ENCODE results near the gene OR6Y1. TPM values are rescaled to one million over a fixed set of nuclear protein-coding genes. Genes with fewer than 3 reads are reported as not detected.

OR6Y1 gene
- total and polyA plus RNA-seq, 2 of the 13 experiments (the other 11 are each of a cell fraction or from before 2014, with no cell fraction given) = not detected

DNA sequence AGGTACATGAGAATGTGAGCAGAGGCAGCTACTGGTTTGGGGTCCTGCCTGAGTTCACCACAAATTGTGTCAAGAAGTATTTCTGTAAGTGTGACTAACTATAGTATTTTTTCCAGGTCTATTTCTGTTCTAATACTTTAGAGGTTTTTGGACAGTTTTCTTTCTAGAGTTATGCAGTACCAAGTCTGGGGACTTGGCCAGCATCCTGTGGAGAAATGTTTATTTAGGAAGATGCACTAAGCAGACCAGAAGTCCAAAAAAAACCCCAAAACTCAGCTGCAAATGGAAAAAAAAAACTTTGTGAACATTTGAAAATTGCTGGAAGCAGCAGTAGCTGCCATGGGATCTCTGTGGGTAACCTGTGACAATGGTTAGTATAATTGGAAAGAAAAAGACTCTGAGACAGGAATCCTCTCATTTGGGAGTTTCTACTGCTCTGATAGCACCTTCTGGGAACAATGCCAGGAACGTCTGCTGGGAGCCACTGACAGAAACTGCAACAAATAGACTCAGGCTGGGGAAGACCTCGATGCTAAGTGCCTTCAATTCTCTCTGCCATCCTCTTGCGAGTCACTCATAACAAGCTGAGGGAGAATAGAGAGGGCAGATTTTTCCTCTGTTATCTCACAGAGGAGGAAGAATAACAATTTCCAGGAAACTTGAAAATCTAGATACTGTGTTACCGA is 44.6 kb downstream of the OR6Y1 start:
- H3K27ac ChIP-seq (ENCODE audit: extremely low read length, insufficient read depth, low read length) = no peak overlapping the region
- no peak overlapping the region for H3K4me2 ChIP-seq (ENCODE audit: low read depth, low read length)
- TF ChIP-seq BRCA1 (CRISPR knock-in tag; IDR thresholded peaks at IDR 0.05) (no peak), SSRP1 (CRISPR knock-in tag; IDR thresholded peaks at IDR 0.05) (no peak)
- H3K27me3 ChIP-seq (ENCODE audit: control insufficient read depth in 1 of 2, insufficient read depth in 2 of 2, low read length in 2 of 2) = no peaks in the 10 kb centered on the region
- H3K36me3 ChIP-seq (replicated peaks in 1 of 2; ENCODE audit: control insufficient read depth in 1 of 2, insufficient read depth in 2 of 2, low read length in 2 of 2) = no peaks in the 10 kb centered on the region
- H3K9me3 ChIP-seq (ENCODE audit: low read length) = no peaks in the 10 kb centered on the region
- no peak for ATAC-seq
- H4K20me1 ChIP-seq (ENCODE audit: insufficient read depth, low read length) = no peaks in the 10 kb centered on the region
- no peak for FAIRE-seq
- in situ Hi-C loops (cut with HindIII; ENCODE audit: extremely low pct_ligation_motif_present, low pct_unique_long_range_greater_than_20kb) (no loop called here), intact Hi-C loops (cut with micrococcal nuclease; ENCODE audit: unreplicated experiment) (no loop called here)
- BruUV-seq (replicated peaks) = no TSS peak
- H2AFZ ChIP-seq (ENCODE audit: low read length) = no peak overlapping the region
- DNase-seq (ENCODE audit: low spot score) = no peak
- CTCF ChIA-PET (ENCODE audit: low intra/inter-chr PET ratio, low total read pairs) = no interaction called here
- POLR2A ChIA-PET = no interaction called here
- no peaks in the 10 kb centered on the region for H3K79me2 ChIP-seq (ENCODE audit: insufficient read depth, low read length)
- no peak overlapping the region for H3K4me3 ChIP-seq (replicated peaks in 1 of 3; ENCODE audit: insufficient read depth in 1 of 3, low read depth in 2 of 3, low read length in 3 of 3)
- H3K4me1 ChIP-seq (ENCODE audit: insufficient read depth, low read length) = no peaks in the 10 kb centered on the region
- H3K9ac ChIP-seq (ENCODE audit: insufficient read depth, low read depth, low read length) = no peak overlapping the region
- 8% methylated on average over 4 of the region's 4 CpGs for WGBS (ENCODE audit: low lambda C conversion rate)

DNA sequence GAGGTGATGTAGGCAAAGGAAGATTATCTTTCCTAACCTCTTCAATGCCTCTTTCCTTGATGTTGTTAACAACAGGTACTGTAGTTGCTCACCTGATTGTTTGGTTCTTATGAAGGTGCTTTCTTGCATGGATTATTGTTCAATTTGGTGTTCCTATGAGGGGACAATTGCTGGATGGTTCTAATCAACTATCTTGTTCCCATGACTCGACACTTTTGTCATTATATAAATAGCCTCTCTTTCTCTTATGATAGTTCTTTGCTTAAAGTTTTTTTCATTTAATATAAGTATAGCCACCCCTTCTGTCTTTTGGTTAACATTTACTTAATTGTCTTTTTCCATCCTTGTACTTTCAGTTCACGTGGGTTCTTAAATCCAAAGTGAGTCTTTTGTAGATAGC is 46.7 kb downstream of the OR6Y1 start:
- FAIRE-seq = no peak
- no peaks in the 10 kb centered on the region for H3K36me3 ChIP-seq (replicated peaks in 1 of 2; ENCODE audit: control insufficient read depth in 1 of 2, insufficient read depth in 2 of 2, low read length in 2 of 2)
- no peak overlapping the region for H3K27ac ChIP-seq (ENCODE audit: extremely low read length, insufficient read depth, low read length)
- in situ Hi-C loops (cut with HindIII; ENCODE audit: extremely low pct_ligation_motif_present, low pct_unique_long_range_greater_than_20kb) = no loop called here
- H3K9ac ChIP-seq (ENCODE audit: insufficient read depth, low read depth, low read length) = no peak overlapping the region
- no TSS peak for BruUV-seq (replicated peaks)
- no peaks in the 10 kb centered on the region for H3K4me1 ChIP-seq (ENCODE audit: insufficient read depth, low read length)
- no peak overlapping the region for H3K4me2 ChIP-seq (ENCODE audit: low read depth, low read length)
- no peaks in the 10 kb centered on the region for H3K27me3 ChIP-seq (ENCODE audit: control insufficient read depth in 1 of 2, insufficient read depth in 2 of 2, low read length in 2 of 2)
- no peak overlapping the region for H3K4me3 ChIP-seq (replicated peaks in 1 of 3; ENCODE audit: insufficient read depth in 1 of 3, low read depth in 2 of 3, low read length in 3 of 3)
- peaks cover 4% of the 10 kb centered on the region; the same call in 1 of the 2 replicates for H3K9me3 ChIP-seq (ENCODE audit: low read length)
- H4K20me1 ChIP-seq (ENCODE audit: insufficient read depth, low read length) = no peaks in the 10 kb centered on the region
- TF ChIP-seq NFE2L2 (IDR thresholded peaks at IDR 0.05; ENCODE audit: low read length) (peak; percentile 52), MAFK (conservative IDR thresholded peaks at IDR 0.05 in 1 of 2, IDR thresholded peaks at IDR 0.05 in 1 of 2; ENCODE audit: low read length in 2 of 2) (peak; percentile 32 to 33; a peak in 1 of 4 replicates)
- TF ChIP-seq, protein P1, sequence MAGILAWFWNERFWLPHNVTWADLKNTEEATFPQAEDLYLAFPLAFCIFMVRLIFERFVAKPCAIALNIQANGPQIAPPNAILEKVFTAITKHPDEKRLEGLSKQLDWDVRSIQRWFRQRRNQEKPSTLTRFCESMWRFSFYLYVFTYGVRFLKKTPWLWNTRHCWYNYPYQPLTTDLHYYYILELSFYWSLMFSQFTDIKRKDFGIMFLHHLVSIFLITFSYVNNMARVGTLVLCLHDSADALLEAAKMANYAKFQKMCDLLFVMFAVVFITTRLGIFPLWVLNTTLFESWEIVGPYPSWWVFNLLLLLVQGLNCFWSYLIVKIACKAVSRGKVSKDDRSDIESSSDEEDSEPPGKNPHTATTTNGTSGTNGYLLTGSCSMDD (CRISPR knock-in tag; IDR thresholded peaks at IDR 0.05) = no peak
- CTCF ChIA-PET (ENCODE audit: low intra/inter-chr PET ratio, low total read pairs) = no interaction called here
- WGBS (ENCODE audit: low lambda C conversion rate) = 1% methylated on average over 2 of the region's 2 CpGs
- no peaks in the 10 kb centered on the region for H3K79me2 ChIP-seq (ENCODE audit: insufficient read depth, low read length)
- no peak overlapping the region for H2AFZ ChIP-seq (ENCODE audit: low read length)
- POLR2A ChIA-PET = no interaction called here
- ATAC-seq = no peak
- intact Hi-C loops (cut with micrococcal nuclease; ENCODE audit: unreplicated experiment) = loop anchor here (2.0 kb wide), 1 partner anchor 491 kb away; no protein-coding TSS in a partner anchor
- DNase-seq (ENCODE audit: low spot score) = no peak

Data from HepG2 (cell line).